Stimulated activated CD8-positive, alpha-beta memory T cell treated with anti-CD3 and anti-CD28 coated beads, Interleukin-2, amount 100 ng/mL, for 48 hours (primary cell): Measurements from ENCODE around the gene HDAC4.
"Not testable (repeated sequence)": the region's sequence is repeated elsewhere in the genome, so short reads cannot be mapped to it uniquely, and the experiment has no call there.

ENCODE experiments used
- DNase-seq, 2 donors: peaks; one replicate each; pipeline ENCODE4 v3.0.0-alpha.2; 2020; ENCODE audit warnings: low read depth in 2 of 2

Gene HDAC4

GRCh38 chr2:239049421-239050251 lies 351.2 kb downstream of the HDAC4 start:
- DNase-seq: no peak

DNA sequence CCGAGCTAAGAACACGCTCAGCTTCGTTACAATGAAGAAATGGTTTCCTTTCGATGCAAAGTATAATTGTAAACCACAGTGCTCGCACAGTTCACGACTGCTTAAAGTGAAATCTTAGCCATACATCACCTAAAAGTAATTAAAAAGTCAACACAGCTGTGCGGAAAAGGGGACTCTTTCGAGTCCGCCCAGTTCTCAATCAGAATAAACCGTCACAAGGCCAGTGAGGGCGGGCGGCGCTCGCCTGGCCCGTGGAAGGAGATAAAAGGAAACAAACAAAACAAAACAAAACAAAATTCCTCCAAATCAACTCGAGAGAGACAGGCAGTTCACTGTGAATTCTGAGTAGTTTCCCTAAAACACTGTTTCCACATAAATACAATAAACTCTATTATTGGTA lies 352.1 kb downstream of the HDAC4 start:
- no peak for DNase-seq

DNA sequence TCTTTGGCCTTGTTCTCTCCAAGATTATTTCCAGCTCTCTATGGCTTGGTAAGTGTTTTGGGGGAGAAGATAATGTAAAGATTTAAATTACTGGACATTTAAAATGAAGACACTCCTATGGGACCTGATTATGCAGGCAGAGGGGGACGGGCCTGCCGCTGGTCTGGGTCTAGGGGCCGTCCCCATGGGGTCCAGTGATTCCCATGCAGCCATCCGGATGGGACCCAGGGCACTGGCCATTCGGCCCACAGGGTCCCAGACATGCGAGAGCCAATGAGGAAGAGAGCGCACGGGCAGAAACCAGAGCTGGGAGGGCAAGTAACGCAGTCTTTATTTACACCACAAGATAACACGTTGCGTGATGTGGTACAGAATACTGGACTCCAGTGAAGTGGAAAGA lies 353.0 kb downstream of the HDAC4 start:
- no peak for DNase-seq

GRCh38 chr2:239047420-239047819 lies 353.4 kb downstream of the HDAC4 start:
- no peak for DNase-seq

DNA sequence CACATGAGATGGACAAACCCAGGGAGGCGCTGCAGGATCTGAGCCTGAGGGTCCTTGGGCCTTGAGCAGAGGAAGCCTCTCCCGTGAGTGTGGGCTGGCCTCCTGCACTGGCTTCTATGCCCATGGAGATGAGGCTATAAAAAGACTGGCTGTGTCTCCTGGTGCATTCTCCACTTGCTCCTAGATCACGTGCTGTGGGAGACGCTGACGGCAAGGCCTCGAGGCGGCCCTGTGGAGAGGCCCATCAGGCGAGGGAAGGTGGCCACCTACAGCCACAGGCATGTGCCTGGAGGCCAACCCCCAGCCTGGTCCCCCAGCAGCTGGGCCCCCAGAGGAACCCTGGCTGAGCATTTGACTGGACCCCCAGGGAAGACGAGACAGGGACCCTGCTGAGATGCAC lies 354.0 kb downstream of the HDAC4 start:
- DNase-seq: no peak

DNA sequence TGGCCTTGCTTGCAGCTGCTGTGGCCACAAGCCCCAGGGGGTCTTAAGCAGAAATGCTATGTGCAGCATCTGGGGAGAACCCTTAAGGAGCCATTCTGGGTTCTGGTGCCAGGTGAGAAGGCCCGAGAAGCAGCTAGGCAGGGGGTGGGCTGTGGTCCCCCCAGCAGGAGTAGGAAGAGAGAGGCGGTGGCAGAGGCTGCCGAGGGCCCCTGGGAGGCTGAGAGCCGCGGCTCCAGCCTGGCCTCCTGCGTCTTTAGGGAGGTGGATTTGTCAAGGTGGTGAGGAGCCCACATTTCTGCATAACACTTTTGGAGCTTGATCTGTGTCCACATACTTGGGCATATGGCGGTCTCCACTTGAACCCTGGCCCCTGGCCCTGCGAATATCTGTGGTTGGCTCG lies 356.5 kb downstream of the HDAC4 start:
- no peak for DNase-seq

DNA sequence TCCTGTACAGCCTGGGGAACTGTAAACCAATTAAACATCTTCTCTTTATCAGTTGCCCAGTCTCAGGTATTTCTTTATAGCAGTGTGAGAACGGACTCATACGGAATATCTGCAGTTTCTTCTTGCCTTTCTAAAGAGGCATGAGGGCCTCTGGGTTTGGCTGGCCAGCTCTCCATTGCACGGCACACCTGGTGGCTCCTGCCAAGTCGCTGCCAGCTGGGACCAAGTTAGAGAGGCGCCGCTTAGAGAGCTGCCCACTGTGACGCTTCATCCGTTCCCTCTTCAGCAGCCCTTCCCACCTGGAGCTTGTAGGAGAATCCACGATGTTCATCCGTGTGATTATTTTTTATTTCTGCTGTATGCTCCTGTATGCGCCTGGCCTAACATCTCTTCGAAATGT lies 357.5 kb downstream of the HDAC4 start:
- no peak for DNase-seq

GRCh38 chr2:239042551-239043320 lies 358.1 kb downstream of the HDAC4 start:
- no peak for DNase-seq

- DNase-seq: no peak
Measured at GRCh38 chr2:239042046-239042445, 358.8 kb downstream of the HDAC4 start.

GRCh38 chr2:239041062-239041461 lies 359.8 kb downstream of the HDAC4 start:
- DNase-seq: no peak

GRCh38 chr2:239040152-239040761 lies 360.6 kb downstream of the HDAC4 start:
- DNase-seq: no peak

GRCh38 chr2:239039479-239039861 lies 361.4 kb downstream of the HDAC4 start:
- DNase-seq: no peak

DNA sequence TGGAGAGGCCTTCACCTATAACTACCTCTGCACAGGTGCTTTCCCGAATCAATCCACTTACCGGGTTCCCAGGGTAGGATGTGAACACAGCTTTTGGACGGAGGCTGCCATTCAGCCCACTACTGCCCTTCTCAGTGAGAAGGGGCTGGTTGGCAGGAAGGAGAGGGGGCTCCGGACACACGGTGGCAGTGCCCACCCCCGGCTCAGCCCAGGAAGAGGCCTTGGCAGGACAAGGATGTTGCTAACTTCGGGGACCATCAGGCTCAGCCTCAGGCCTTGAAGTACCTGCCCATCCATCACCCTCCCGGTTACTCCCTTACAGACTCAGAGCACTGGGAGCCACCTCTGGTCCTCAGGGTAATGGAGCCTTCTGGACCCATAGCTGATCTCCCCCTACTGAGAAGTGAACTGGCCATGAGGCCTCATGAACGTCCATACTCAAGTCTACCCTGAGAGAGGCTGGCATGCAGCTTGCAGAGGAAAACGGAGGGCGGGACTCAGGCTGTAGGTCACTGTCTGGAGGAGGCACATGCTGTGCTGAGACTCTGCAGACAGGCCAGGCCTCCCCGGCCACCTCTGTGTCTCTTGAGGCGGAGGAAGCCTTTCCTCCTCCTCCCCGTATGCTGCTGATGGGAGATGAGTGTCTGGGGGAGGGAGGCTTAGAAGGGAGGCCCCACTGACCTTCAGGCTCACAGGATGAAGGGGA lies 361.9 kb downstream of the HDAC4 start:
- no peak for DNase-seq

GRCh38 chr2:239038284-239038683 lies 362.5 kb downstream of the HDAC4 start:
- DNase-seq: not testable (repeated sequence)

DNA sequence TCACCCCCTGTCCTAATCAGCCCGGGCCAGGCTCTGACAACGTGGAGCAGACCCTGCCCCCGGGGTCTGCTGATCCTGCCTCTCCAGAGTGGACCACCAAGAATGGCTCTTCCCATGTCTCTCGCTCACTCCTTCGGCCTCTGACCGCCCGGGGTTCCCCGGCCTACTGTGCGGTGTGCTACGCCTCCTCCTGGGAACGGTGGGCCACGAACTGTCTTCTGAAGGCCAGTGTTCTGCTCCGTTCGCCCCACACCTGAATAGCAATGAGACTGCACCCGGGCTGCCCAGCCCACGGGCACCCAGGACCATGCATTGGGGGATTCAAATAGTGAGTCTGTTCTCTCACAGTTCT lies 363.3 kb downstream of the HDAC4 start:
- DNase-seq: no peak

DNA sequence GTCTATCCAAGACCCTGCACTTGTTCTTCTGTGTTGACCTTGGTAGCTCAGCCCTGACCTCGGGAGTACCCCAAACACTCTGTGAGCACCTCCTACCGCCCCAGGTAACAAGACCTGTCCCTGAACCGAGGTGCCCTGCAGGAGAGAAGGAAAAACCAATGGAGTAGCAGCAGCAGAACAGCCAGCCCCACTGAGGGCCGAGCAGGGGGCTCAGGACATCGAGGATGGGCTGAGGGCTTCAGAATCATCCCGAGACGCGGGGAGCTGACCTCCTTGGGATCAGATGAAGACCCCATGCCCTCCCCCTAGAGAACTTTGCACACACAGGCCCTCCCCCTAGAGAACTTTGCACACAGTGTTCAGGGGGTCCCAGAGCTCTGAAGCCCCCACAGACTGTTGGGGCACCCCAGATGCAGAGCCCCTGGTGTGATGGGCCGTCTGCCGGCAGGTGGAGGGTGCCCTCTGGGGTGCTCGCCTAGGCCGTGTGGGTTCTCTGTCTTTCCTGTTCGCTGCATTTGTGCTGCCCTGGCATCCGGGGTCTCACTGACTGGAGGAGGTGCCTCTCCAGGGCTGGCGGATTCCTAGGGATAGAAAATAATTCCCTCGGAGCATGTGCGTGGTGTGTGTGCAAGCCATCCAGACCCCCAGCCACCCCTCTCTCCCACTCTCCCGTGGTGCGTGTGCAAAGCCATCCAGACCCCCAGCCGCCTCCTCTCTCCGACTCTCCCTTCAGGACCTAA lies 363.8 kb downstream of the HDAC4 start:
- DNase-seq: no peak

GRCh38 chr2:239035997-239036731 lies 364.7 kb downstream of the HDAC4 start:
- no peak for DNase-seq

DNA sequence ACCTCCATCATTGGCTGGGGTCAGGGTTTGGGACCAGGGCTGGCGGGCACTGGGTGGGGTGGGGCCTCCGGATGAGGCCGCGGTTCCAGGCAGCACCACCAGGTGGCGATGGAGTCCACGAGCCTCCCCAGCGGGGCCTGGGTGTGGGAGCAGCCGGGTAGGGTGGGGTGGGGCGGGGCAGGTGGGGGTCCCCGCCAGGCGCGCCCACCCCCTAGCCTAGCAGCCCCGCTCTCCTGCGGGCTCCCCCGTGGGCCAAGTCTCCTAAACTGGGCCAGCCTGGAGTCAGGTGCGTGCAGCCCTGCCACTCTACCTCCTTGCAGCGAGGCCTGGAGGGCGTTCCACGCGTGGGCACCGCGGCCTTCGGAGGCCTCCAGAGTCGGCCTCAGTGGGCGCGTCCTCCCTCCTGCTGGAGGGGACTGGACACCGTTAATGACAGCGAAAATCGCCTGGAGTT lies 365.4 kb downstream of the HDAC4 start:
- peak; percentile 45 to 62 for DNase-seq

GRCh38 chr2:239034561-239035341 lies 366.1 kb downstream of the HDAC4 start:
- no peak for DNase-seq
